22Rv1 (cell line): ENCODE results near the gene DVL1.

ENCODE experiments used
- H3K27ac ChIP-seq: fragments of 450-650 bp; 2 replicates; pipeline ENCODE4 v1.5.1; 2017
- ZFX ChIP-seq: fragments of 450-650 bp; IDR thresholded peaks from 2 replicates; pipeline ENCODE4 v1.6.1; 2017; ENCODE audit warnings: antibody characterized with exemption, borderline replicate concordance
- TF ChIP-seq, protein P1 (sequence below): fragments of 450-650 bp; IDR thresholded peaks from 2 replicates; pipeline ENCODE4 v1.5.1; 2017; ENCODE audit warnings: mild to moderate bottlenecking

DVL1 gene

DNA sequence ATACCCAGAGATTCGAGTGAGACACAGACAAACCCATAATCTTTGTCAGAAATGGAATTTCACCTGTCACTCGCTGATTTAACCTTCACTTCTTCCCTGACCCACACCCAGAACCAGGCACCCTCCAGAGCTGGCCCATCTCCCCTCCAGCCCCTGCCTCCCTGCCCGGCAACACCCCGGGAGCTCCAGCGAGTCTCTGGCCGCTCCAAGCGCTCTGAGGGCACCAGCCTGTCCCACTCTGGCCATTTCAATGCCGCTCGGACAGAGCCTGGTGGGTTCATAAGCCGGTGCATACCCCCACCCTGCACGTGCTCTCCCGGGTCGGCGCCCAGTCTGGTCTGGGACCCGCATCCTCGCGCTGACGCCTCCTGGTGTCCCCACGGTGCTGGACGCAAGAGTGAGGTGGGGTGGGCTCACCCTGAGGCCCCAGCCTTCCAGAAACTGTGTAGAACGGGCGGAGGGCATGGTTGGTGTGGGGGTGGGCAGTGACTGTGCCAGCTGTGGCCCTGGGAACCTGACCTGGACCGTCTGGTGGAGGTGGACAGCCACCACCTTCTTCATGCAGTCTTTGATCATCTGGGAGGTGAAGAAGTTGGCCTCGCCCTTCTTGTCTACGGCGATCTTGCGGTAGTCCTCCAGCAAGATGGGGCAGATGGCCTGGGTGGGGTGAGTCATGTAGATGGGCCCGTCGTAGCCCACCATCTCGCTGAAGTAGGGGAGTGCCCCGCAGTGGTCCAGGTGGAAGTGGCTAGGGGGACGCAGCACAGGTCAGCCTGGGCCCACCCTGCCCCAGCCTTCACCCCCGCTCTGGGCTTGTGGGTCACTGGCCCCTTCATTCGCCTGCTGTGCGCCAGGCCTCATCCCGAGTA is 30.2 kb downstream of the DVL1 start:
- H3K27ac ChIP-seq = peak overlapping the region; percentile 83
- TF ChIP-seq, protein P1, sequence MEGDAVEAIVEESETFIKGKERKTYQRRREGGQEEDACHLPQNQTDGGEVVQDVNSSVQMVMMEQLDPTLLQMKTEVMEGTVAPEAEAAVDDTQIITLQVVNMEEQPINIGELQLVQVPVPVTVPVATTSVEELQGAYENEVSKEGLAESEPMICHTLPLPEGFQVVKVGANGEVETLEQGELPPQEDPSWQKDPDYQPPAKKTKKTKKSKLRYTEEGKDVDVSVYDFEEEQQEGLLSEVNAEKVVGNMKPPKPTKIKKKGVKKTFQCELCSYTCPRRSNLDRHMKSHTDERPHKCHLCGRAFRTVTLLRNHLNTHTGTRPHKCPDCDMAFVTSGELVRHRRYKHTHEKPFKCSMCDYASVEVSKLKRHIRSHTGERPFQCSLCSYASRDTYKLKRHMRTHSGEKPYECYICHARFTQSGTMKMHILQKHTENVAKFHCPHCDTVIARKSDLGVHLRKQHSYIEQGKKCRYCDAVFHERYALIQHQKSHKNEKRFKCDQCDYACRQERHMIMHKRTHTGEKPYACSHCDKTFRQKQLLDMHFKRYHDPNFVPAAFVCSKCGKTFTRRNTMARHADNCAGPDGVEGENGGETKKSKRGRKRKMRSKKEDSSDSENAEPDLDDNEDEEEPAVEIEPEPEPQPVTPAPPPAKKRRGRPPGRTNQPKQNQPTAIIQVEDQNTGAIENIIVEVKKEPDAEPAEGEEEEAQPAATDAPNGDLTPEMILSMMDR = no peak
- no peak for TF ChIP-seq ZFX

DNA sequence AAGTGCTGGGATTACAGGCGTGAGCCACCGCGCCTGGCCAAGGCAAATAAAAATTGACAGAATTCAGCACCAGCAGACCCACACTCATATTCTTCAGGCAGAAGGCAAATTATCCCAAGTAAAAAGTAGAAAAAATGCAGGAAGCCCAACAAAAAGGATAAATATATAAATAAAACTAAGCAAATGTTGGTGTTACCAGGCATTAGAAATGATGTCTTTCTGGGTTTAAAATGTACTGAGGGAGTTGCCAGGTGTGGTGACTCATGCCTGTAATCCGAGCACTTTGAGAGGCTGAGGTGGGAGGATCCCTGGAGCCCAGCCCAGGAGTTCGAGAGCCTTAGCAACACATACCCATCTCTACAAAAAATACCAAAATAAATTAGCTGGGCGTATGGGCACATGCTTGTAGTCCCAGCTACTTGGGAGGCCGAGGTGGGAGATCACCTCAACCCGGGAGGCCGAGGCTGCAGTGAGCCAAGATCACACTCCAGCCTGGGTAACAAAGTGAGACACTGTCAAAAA is 31.0 kb downstream of the DVL1 start:
- TF ChIP-seq, protein P1 = no peak
- TF ChIP-seq ZFX = no peak
- peak overlapping the region; percentile 83 for H3K27ac ChIP-seq

DNA sequence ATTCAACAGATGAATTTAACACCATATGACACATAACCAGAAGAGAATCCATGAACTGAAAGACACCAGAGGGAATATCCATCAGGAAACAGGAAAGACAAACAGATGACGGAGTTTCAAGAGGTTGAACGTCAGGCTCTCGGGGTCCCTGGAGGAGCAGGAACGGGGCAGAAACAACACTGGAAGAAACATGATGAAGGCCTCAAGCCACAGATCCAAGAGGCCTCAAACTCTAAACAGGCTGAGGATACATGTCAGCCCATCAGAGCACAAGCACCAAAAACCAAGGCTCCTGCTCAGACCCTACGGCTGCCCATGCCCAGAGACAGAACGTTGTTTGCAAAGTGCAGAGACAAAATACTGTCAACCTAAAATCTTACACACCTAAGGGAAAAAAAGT is 31.8 kb downstream of the DVL1 start:
- TF ChIP-seq, protein P1 = no peak
- no peak for TF ChIP-seq ZFX
- peak overlapping the region; percentile 83 for H3K27ac ChIP-seq

DNA sequence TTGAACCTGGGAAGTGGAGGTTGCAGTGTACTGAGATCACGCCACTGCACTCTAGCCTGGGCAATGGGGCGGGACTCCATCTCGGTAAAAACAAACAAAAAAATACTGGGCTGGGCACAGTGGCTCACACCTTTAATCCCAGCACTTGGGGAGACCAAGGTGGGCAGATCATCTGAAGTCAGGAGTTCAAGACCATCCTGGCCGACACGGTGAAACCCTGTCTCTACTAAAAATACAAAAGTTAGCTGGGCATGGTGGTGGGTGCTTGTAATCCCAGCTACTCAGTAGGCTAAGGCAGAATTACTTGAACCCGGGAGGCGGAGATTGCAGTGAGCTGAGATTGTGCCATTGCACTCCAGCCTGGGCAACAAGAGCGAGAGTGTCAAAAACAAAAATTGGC is 33.0 kb downstream of the DVL1 start:
- peak overlapping the region; percentile 83 for H3K27ac ChIP-seq

DNA sequence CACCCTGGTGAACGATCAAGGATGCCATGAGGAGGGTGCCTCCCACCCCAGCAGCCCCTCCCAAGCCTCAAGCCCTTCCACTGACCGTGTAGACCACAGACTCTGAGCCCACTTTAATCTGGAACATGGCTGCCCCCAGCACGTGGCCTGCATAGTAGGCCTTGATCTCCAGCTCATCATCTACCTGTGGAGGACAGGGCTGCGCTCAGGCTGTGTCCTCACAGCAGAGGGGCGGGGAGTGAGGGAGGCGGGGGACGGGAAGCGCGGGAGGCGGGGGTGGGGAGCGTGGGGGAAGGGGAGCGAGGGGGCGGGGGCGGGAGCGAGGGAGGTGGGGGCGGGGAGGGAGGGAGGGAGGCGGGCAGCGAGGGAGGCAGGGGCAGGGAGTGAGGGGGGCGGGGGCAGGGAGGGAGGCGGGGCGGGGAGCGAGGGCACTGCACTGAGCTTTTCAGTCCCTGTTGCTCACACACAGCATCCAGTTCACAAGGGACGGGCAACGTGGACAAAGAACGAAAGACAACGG is 33.7 kb downstream of the DVL1 start:
- peak overlapping the region; percentile 83 for H3K27ac ChIP-seq
- no peak for TF ChIP-seq ZFX
- TF ChIP-seq, protein P1 = no peak

DNA sequence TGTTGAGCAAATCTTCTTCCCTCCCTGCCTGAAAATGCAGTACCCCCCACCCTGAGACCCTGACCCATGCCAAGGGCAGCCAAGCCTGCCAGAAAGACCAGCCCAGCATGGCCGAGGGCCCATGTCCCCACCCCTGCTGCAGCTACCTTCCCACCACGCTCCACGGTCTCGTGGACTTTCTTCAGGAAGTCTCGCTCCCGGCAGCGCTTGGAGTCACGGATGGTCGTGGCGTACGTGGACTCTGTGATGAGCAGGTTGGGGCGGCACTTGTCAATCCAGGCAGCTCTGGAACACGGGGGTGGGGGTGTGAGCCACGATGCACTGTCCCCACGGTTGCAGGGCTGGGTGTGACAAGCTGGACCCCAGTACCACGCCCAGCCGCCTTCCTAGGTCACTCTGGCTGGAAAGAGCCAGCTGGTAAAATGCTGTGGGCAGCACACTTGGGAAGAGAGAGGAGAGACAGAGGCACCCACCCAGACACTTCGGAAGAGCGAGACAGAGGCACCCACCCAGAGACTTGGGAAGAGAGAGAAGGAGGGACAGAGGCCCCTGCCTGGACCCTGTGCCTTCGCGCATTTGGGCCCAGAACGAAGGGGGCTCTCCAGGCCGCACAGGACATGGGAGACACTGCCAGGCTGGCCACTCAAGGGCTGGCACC is 34.4 kb downstream of the DVL1 start:
- H3K27ac ChIP-seq = peak overlapping the region; percentile 57
- no peak for TF ChIP-seq ZFX
- TF ChIP-seq, protein P1 = no peak

DNA sequence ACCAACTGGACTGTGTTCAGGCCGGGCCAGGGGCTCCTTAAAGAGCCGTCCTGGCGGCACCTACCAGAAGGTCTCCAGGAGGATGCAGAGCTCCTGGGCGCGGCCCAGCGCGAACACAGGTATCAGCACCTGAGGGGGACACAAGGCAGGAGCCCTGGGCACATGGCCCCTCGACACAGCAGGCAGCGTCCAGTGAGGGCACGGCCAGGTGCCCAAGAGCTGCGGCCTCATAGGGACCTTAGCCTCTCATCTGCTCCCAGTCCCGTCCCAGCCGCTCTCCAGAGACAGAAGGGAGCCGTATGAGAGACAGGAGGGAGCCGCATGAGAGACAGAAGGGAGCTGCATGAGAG is 35.0 kb downstream of the DVL1 start:
- peak overlapping the region; percentile 57 for H3K27ac ChIP-seq

More for the DNA sequence above, 35.0 kb downstream of the DVL1 start:
- TF ChIP-seq, protein P1 = no peak
